ENCODE data around the gene ASF1B.
A peak's percentile ranks its signal among the peaks of the same experiment; 100 is the strongest.
"Not testable (repeated sequence)": the region's sequence is repeated elsewhere in the genome, so short reads cannot be mapped to it uniquely, and the experiment has no call there.

The ASF1B gene

DNA sequence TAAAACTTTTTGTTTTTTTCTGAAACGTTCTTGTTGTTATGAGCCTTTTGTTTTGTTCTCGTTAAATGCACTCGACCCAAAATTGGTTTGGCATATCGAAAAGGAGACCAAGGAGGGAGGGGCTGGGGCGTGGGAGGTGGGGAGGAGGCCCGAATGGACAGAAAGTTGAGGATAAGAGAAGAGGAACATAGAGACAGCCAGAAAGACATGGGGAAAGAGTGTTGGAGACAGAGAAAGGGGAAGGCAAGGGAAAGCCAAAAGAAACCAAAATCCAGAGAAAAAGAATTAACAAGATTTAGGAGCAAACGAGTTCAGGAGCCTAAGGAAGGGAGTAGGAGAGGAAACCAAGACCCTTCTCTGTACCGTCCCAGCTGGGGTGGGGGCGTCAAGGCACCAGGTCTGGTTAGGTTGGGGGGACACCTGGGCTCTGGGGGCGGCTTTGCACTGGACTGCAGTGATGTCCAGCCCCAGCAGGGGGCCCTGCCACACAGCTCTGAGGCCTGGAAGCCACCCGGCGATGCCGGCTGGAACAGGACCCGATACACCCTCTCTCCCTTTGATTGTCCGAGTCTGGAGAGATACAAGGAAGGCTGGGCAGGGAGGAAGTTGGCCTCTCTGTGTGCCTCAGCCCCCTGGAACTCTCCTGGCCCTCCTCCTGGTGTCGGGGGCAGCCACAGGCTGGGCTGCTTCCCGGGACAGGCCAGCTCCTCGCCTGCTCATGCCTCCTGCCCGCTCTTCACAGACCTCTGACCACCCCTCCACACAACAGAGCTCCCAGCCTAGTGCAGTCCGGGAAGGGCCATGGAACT, 11.6 kb upstream of the ASF1B start:
- DNase-seq (ENCODE audit: low spot score), result peak; percentile 76

DNA sequence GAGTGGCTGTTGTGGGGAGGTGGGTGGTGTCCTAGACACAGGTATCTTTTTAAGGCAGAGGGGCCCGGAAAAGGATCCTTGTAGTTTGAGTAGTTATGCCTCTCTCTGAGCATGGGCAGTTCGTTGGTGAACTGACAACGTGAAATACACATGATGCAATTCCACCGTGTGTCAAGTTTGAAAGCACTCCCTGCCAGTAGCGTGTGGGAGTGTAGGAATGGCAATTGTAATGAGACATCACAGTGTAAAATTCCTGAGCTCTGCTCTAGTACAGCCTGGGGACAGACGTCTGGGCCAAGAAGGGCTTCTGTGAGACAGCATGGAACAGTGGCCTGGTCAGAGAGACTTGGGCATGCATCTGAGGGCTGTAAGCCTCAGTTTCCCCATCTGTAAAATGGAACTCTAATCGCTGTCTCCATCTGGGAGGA, 10.4 kb upstream of the ASF1B start:
- no peak for DNase-seq (ENCODE audit: low spot score)
- in situ Hi-C loops (cut with MboI; ENCODE audit: low pct_unique_long_range_greater_than_20kb, low sequenced_read_pairs, unreplicated experiment), result no loop called here
- TF ChIP-seq CTCF (IDR thresholded peaks at IDR 0.05; ENCODE audit: extremely low read depth, insufficient read depth, missing control alignments), result no peak

More for the DNA sequence above, 11.6 kb upstream of the ASF1B start:
- peak; percentile 67 for TF ChIP-seq CTCF (IDR thresholded peaks at IDR 0.05; ENCODE audit: extremely low read depth, insufficient read depth, missing control alignments)
- in situ Hi-C loops (cut with MboI; ENCODE audit: low pct_unique_long_range_greater_than_20kb, low sequenced_read_pairs, unreplicated experiment), result no loop called here

GRCh38 chr19:14146169-14146568, 9.8 kb upstream of the ASF1B start:
- in situ Hi-C loops (cut with MboI; ENCODE audit: low pct_unique_long_range_greater_than_20kb, low sequenced_read_pairs, unreplicated experiment); DNase-seq (ENCODE audit: low spot score): not testable (repeated sequence)

GRCh38 chr19:14145381-14145780, 9.0 kb upstream of the ASF1B start:
- in situ Hi-C loops (cut with MboI; ENCODE audit: low pct_unique_long_range_greater_than_20kb, low sequenced_read_pairs, unreplicated experiment), result no loop called here
- no peak for DNase-seq (ENCODE audit: low spot score)
- no peak for TF ChIP-seq CTCF (IDR thresholded peaks at IDR 0.05; ENCODE audit: extremely low read depth, insufficient read depth, missing control alignments)

DNA sequence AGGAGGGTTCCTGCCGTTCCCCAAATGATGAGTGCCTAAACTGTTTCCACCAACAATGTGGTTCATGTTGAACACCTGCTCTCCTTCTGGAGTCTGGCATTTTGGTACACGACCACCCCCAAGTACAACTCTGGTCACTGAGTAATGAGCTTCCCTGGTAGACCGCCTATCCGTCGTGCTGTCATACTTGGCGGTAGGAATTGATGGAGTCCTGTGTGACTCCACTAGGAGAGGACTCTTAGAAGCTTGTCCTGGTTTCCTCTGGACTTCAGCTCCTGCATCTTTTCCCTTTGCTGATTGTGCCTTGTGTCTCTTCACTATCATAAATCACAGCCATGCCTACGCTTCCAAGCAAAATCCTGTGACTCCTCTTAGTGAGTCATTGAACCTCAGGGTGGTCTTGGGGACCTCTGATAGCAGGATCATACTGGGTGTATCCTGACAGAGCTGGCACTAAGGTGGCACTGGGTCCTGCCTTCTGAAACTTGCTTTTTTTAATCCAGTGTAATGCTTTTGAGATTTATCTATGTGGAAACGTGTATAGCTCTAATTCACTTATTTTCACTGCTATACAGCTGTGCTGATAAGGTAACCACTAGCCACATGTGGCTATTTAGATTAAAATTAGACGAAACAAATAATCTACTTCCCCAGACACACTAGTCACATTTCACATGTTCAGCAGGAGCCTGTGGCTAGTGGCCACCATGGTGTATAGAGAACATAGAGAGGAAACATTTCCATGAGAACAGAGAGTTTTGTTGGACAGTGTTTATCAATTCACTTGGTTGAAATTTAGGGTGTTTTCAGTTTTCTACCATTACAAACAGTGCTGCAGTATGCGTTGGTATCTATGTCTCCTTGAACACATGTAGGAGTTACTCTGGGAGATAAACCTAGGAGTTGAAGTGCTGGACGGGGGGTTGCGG, 6.1 kb upstream of the ASF1B start:
- no peak for TF ChIP-seq CTCF (IDR thresholded peaks at IDR 0.05; ENCODE audit: extremely low read depth, insufficient read depth, missing control alignments)
- in situ Hi-C loops (cut with MboI; ENCODE audit: low pct_unique_long_range_greater_than_20kb, low sequenced_read_pairs, unreplicated experiment), result no loop called here
- DNase-seq (ENCODE audit: low spot score), result no peak

GRCh38 chr19:14141041-14141440, 4.7 kb upstream of the ASF1B start:
- in situ Hi-C loops (cut with MboI; ENCODE audit: low pct_unique_long_range_greater_than_20kb, low sequenced_read_pairs, unreplicated experiment), result no loop called here
- no peak for TF ChIP-seq CTCF (IDR thresholded peaks at IDR 0.05; ENCODE audit: extremely low read depth, insufficient read depth, missing control alignments)
- DNase-seq (ENCODE audit: low spot score), result no peak

DNA sequence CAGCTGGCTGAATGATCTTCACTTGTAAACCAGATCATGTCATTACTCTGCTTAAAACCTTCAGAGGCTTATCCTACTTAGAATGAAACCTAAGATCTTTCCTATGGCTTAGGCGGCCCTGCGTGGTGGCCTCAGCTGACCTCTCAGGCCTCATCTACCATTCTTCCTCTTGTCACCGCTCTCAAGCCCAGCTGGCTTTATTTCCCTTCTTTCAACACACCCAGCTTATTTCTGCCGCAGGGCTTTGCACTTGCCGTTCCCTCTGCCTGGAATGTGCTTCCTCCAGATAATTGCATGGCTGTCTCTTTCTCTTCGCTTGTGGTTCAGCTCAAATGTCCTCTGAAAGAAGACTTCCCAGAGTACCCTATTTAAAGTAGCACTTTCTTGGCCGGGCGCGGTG, 3.6 kb upstream of the ASF1B start:
- in situ Hi-C loops (cut with MboI; ENCODE audit: low pct_unique_long_range_greater_than_20kb, low sequenced_read_pairs, unreplicated experiment), result no loop called here
- DNase-seq (ENCODE audit: low spot score), result no peak

More for the DNA sequence above, 3.6 kb upstream of the ASF1B start:
- no peak for TF ChIP-seq CTCF (IDR thresholded peaks at IDR 0.05; ENCODE audit: extremely low read depth, insufficient read depth, missing control alignments)
